ENCODE measurements around the gene OAS2.
"Not testable (repeated sequence)": the region's sequence is repeated elsewhere in the genome, so short reads cannot be mapped to it uniquely, and the experiment has no call there.

OAS2 gene

GRCh38 chr12:112977641-112978040 is 678 bp upstream of the OAS2 start:
- in situ Hi-C loops (cut with HindIII; ENCODE audit: low pct_unique_long_range_greater_than_20kb, low sequenced_read_pairs) = no loop called here
- TF ChIP-seq JUND (IDR thresholded peaks at IDR 0.05; ENCODE audit: low read depth) = no peak
- DNase-seq (ENCODE audit: low read depth in 1 of 2, low spot score in 1 of 2) = no peak

DNA sequence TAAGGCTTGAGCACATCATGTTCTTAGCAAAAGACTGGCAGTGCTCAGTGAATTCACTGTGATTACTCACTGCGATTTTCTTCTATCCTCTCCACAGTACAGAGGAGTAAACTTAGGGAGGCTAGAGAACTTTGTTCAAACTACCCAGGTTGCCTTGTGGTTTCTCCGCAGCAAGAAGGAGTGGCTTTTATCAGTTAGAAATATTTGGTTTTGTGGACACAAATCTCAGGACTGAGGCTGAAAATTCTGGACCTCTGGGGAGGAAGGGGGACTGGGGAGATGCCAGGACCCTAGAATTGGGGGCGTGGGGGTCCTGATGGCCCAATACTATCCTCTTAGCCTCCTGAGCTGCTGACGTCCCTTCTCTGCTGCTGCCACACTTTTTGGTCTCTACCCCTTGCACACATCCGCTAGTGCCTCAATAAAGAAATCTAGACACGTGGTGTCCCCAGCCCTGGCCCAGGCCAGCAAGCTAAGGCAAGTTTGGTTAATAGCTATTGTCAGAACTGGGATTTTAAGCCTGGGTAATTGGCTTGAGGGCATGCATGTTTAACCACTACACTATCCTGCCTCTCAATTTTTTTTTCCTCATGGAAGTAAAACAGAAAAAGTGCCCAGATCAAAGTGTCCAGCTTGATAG is 842 bp downstream of the OAS2 start:
- in situ Hi-C loops (cut with HindIII; ENCODE audit: low pct_unique_long_range_greater_than_20kb, low sequenced_read_pairs) = no loop called here
- TF ChIP-seq JUND (IDR thresholded peaks at IDR 0.05; ENCODE audit: low read depth) = no peak
- DNase-seq (ENCODE audit: low read depth in 1 of 2, low spot score in 1 of 2) = no peak

DNA sequence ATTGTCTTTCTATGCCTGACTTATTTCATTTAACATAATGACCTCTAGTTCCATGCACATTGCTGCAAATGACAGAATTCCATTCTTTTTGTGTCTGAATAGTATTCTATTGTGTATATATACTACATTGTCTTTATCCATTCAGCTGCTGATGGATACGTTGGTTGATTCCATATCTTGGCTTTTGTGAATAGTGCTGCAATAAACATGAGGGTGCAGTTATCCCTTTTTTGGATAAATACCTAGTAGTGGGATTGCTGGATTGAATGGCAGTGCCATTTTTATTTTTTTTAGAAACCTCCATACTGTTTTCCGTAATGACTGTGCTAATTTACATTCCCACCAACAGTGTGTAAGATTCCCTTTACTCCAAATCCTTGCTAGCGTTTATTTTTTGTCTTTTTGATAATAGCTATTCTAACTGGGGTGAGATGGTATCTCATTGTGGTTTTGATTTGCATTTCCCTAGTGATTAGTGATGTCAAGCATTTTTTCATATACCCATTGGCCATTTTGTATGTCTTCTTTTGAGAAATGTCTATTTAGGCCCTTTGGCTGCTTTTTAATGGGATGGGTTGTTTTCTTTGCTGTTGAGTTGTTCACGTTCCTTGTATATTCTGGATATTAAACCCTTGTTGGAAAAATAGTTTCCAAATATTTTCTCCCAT is 2.3 kb downstream of the OAS2 start:
- DNase-seq (ENCODE audit: low read depth in 1 of 2, low spot score in 1 of 2) = no peak
- in situ Hi-C loops (cut with HindIII; ENCODE audit: low pct_unique_long_range_greater_than_20kb, low sequenced_read_pairs) = no loop called here
- TF ChIP-seq JUND (IDR thresholded peaks at IDR 0.05; ENCODE audit: low read depth) = no peak

- in situ Hi-C loops (cut with HindIII; ENCODE audit: low pct_unique_long_range_greater_than_20kb, low sequenced_read_pairs) = no loop called here
- no peak for TF ChIP-seq JUND (IDR thresholded peaks at IDR 0.05; ENCODE audit: low read depth)
- no peak for DNase-seq (ENCODE audit: low read depth in 1 of 2, low spot score in 1 of 2)
Measured at GRCh38 chr12:112985642-112986290, 7.4 kb downstream of the OAS2 start.

DNA sequence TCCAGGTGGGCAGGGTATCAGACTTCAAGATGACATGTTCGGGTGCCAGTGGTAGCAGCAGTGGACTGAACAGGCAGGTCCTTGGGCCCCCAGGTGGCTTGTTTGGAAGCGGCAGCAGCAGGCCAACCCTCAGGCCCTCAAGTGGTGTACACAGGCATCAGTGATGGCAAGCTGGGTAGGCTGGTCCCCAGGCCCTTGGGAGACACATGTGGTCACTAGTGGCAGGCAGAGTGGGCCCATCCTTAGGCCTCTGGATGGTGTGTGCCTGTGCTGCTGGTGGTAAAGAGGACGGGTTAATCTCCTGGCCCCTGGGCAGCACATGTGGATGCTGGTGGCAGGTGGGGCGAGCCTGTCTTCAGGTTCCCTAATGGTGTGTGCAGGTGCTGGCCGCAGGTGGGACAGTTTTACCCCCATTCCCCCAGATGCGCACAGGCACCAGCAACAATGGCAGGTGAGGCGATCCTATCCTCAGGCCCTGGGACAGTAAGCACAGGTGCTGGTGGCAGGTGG is 8.0 kb downstream of the OAS2 start:
- DNase-seq (ENCODE audit: low read depth in 1 of 2, low spot score in 1 of 2) = no peak
- in situ Hi-C loops (cut with HindIII; ENCODE audit: low pct_unique_long_range_greater_than_20kb, low sequenced_read_pairs) = no loop called here
- TF ChIP-seq JUND (IDR thresholded peaks at IDR 0.05; ENCODE audit: low read depth) = no peak

DNA sequence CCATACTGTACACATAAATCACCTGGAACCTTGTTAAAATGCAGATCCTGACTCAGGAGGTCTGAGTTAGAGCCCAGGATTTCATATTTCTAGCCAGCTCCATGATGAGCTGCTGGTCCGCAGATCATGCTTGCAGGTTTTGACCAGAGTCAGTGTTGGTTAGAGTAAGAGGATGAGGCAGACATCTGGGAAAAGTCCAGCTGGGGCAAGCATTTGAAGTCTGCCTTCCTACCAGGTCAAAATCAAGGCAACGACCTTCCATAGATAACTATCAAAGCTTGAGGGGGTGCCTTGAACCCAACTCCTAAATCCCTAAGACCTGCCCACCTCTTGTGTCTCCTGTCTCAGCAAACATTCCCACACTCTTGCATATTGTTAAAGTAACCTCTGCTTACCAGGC is 9.2 kb downstream of the OAS2 start:
- in situ Hi-C loops (cut with HindIII; ENCODE audit: low pct_unique_long_range_greater_than_20kb, low sequenced_read_pairs) = no loop called here
- no peak for TF ChIP-seq JUND (IDR thresholded peaks at IDR 0.05; ENCODE audit: low read depth)
- DNase-seq (ENCODE audit: low read depth in 1 of 2, low spot score in 1 of 2) = no peak

GRCh38 chr12:112988224-112988623 is 9.9 kb downstream of the OAS2 start:
- DNase-seq (ENCODE audit: low read depth in 1 of 2, low spot score in 1 of 2) = no peak
- in situ Hi-C loops (cut with HindIII; ENCODE audit: low pct_unique_long_range_greater_than_20kb, low sequenced_read_pairs) = no loop called here
- no peak for TF ChIP-seq JUND (IDR thresholded peaks at IDR 0.05; ENCODE audit: low read depth)

DNA sequence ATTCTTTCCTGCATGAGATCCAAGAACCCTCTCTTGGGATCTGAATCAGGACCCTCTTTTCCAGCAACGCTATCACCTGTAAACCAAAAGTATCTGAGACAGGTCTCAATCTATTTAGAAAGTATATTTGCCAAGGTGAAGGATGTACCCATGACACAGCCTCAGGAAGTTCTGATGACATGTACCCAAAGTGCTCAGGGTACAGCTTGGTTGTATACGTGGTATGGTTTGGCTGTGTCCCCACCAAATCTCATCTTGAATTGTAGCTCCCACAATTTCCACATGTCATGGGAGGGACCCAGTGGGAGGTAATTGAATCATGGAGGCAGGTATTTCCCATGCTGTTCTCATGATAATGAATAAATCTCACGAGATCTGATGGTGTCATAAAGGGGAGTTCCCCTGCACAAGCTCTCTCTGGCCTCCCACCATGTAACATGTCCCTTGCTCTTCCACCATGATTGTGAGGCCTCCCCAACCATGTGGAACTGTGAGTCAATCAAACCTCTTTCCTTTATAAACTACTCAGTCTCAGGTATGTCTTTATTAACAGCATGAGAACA is 10.6 kb downstream of the OAS2 start:
- in situ Hi-C loops (cut with HindIII; ENCODE audit: low pct_unique_long_range_greater_than_20kb, low sequenced_read_pairs); DNase-seq (ENCODE audit: low read depth in 1 of 2, low spot score in 1 of 2): not testable (repeated sequence)

GRCh38 chr12:112989806-112990205 is 11.5 kb downstream of the OAS2 start:
- TF ChIP-seq JUND (IDR thresholded peaks at IDR 0.05; ENCODE audit: low read depth) = no peak
- in situ Hi-C loops (cut with HindIII; ENCODE audit: low pct_unique_long_range_greater_than_20kb, low sequenced_read_pairs) = no loop called here
- no peak for DNase-seq (ENCODE audit: low read depth in 1 of 2, low spot score in 1 of 2)

DNA sequence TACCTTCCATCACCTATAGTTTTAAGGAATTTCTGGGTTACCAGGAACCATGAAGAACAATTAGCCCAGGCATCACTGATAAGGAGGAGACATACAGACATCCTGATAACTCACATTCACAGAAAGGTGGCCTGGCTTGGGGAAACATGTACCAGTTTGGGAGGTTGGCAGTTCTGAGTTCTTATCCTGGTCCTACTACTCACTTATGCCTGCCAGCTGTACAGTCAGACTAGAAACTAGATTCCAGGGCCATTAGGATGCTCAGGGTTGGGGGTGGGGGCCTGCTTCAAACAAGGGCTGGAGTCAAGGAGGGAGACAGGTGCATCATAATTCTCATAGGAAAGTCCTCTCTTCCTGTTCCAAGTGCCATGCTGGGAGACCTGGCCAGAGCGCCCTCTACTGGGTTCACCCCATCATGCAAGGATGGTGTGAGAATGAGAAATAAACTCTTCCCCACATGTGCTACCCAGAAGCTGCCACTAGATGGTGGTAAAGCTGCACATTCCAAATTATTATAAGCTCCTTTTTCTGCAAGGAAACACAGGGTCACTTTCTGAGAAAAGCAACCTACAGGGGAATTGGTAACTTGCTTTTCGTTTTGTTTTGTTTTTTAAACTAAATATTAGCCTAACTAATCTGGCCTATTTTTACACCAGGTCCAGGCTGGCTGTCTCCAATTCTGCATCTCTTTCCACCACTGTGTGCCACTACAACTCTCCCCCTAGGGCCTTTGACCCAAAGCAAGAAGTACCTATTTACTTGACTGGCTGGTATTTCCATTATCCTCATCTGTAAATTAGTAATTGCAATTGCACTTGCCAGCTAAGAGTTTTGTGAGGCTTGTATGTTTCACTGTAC is 14.5 kb downstream of the OAS2 start:
- DNase-seq (ENCODE audit: low read depth in 1 of 2, low spot score in 1 of 2) = peak; percentile 77 to 90
- no peak for TF ChIP-seq JUND (IDR thresholded peaks at IDR 0.05; ENCODE audit: low read depth)
- in situ Hi-C loops (cut with HindIII; ENCODE audit: low pct_unique_long_range_greater_than_20kb, low sequenced_read_pairs) = no loop called here

DNA sequence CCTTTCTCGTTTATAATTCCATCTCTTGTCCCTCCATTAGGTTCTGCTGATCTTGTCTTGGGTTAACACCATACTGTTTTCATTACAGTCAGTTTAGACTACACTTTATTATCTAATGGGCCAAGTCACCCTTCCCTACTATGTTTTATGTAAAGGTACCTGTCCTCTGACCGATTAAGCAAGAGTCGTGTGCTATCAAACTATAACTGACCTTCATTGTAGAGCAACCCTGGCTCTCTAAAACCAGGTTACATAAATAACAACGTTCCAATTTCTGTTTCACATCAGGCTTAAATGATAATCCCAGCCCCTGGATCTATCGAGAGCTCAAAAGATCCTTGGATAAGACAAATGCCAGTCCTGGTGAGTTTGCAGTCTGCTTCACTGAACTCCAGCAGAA is 16.7 kb downstream of the OAS2 start:
- TF ChIP-seq JUND (IDR thresholded peaks at IDR 0.05; ENCODE audit: low read depth) = no peak
- no peak for DNase-seq (ENCODE audit: low read depth in 1 of 2, low spot score in 1 of 2)
- in situ Hi-C loops (cut with HindIII; ENCODE audit: low pct_unique_long_range_greater_than_20kb, low sequenced_read_pairs) = no loop called here

GRCh38 chr12:112996501-112996900 is 18.2 kb downstream of the OAS2 start:
- DNase-seq (ENCODE audit: low read depth in 1 of 2, low spot score in 1 of 2) = no peak
- no peak for TF ChIP-seq JUND (IDR thresholded peaks at IDR 0.05; ENCODE audit: low read depth)
- in situ Hi-C loops (cut with HindIII; ENCODE audit: low pct_unique_long_range_greater_than_20kb, low sequenced_read_pairs) = no loop called here
